Adrenal gland (tissue), 12 donors: ENCODE data around the gene EFEMP1. TPM values are rescaled to one million over a fixed set of nuclear protein-coding genes. Genes with fewer than 3 reads are reported as not detected.
"Not testable (repeated sequence)": the region's sequence is repeated elsewhere in the genome, so short reads cannot be mapped to it uniquely, and the experiment has no call there.

Source experiments
- DNase-seq, 7 donors: peaks; one replicate each; pipeline ENCODE4 v3.0.0-alpha.2; 2019 to 2020
- H3K27ac ChIP-seq, 5 donors: fragments of 200-600 bp; sonication (generic) in 4 of 5; 1 replicate in 3 of 5; 2 replicates in 2 of 5; pipeline versions ENCODE4 v1.5.1 to v1.8.0; 2016 to 2020; ENCODE audit warnings: mild to moderate bottlenecking in 1 of 5
- H3K27me3 ChIP-seq: fragments of 200-600 bp; 2 replicates; pipeline ENCODE4 v1.8.0; 2021
- H3K36me3 ChIP-seq, 2 donors: fragments of 200-600 bp; replicated peaks in 1 of 2; 1 replicate in 1 of 2; 2 replicates in 1 of 2; pipeline versions ENCODE4 v1.5.1 to v1.8.0; 2018 to 2022
- H3K4me1 ChIP-seq, 2 donors: fragments of 200-600 bp; replicated peaks in 1 of 2; 1 replicate in 1 of 2; 2 replicates in 1 of 2; pipeline versions ENCODE4 v1.5.1 to v1.8.0; 2018 to 2021
- H3K4me3 ChIP-seq, 4 donors: fragments of 200-600 bp; sonication (generic) in 3 of 4; one replicate each; pipeline ENCODE4 v1.5.1; 2016 to 2018
- H3K9me3 ChIP-seq, 3 donors: fragments of 200-600 bp; sonication (generic) in 1 of 3; replicated peaks in 1 of 3; 1 replicate in 2 of 3; 2 replicates in 1 of 3; pipeline versions ENCODE4 v1.5.1 to v1.8.0; 2016 to 2021
- POLR2A ChIP-seq, 2 donors: fragments of 450-650 bp; IDR thresholded peaks; one replicate each; pipeline ENCODE4 v1.6.1; 2017; ENCODE audit warnings: antibody characterized with exemption in 2 of 2, mild to moderate bottlenecking in 2 of 2, moderate library complexity in 1 of 2
- WGBS, 4 donors: extraction: QIAGEN DNeasy Blood & Tissue Kit in 2 of 4; methylation state at CpG; one replicate each; pipeline versions ENCODE4 v1.1.5 to v1.1.7; 2013 to 2017; 5-methylcytosine and 5-hydroxymethylcytosine counted together
- intact Hi-C, 2 donors: fragments of 100-400 bp; cut with DNase I; formaldehyde crosslinking; loops; one replicate each; pipeline versions ENCODE4 v1.14.1 to v1.15.0; 2022 to 2023
- polyA plus RNA-seq, 3 donors: library from polyadenylated mRNA; stranded (reverse); fragments of 200-250 nt in 2 of 3; fragments of 350-450 nt in 1 of 3; fragmentation: Illumina TruSeq in 1 of 3; extraction: RNeasy Lipid Tissue Mini Kit (QIAGEN cat#74804) in 1 of 3; gene quantifications; one replicate each; pipeline ENCODE4 v1.2.3, GENCODE V29; 2013 to 2014
- total RNA-seq, 9 donors: library from RNA; depleted of rRNA in 4 of 9; stranded (reverse); fragments of >200 nt in 4 of 9; fragments of 120-200 nt in 1 of 9; fragmentation: NEBNext Ultra II Directional in 1 of 9; extraction: Animal tissue kit (Norgen Biotek cat#: 25700) in 1 of 9; gene quantifications; one replicate each; pipeline versions ENCODE4 v1.1.0 to v1.2.4, GENCODE V29; 2013 to 2023
- TF ChIP-seq, protein P1 (sequence below), 6 experiments: fragments of 450-650 bp in 4 of 6; fragments of 200-600 bp in 2 of 6; sonication (generic) in 1 of 6; IDR thresholded peaks; 1 replicate in 5 of 6; 2 replicates in 1 of 6; pipeline versions ENCODE4 v1.5.1 to v1.8.0; 2016 to 2021; ENCODE audit warnings: antibody characterized with exemption in 6 of 6, mild to moderate bottlenecking in 2 of 6, moderate library complexity in 1 of 6
- donor health status: healthy with polysubstance abuse.
- donor health status: Bipolar disorder and iron deficiency.
- donor health status: DM: yes; HTN: yes; CAD: no.
- donor health status: DM: no; HTN: no; CAD: no.
- donor health status: DM: no; HTN: no; CAD: no.
- donor health status: DM: yes; HTN: yes; CAD: no.

Gene EFEMP1
- total and polyA plus RNA-seq, 12 donors = 3.9 to 430 (median 124) TPM

DNA sequence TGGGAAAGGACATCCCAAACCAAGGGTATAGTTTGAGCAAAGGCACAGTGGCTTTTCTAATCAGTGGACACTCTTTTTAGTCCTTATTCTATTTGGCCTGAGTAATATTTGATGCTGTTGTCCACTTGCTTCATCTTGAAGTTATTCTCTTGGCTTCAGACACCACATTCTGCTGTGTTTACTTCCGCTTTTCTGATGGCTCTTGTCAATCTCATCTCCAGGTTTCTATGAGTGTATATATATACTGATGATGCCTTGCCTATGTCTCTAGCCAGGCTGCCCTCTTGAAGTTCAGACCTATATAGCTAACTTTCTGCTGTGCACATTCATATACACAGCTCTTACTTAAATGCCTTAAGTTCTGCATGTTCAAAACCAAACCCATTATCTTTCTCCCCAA, 83.1 kb downstream of the EFEMP1 start:
- H3K4me1 ChIP-seq = peaks cover 0 to 5% of the 10 kb centered on the region in 2 donors
- no peaks in the 10 kb centered on the region for H3K27me3 ChIP-seq
- no peak overlapping the region for H3K4me3 ChIP-seq
- H3K27ac ChIP-seq = no peak overlapping the region
- H3K9me3 ChIP-seq = no peaks in the 10 kb centered on the region
- DNase-seq = no peak
- intact Hi-C loops = no loop called here
- no peaks in the 10 kb centered on the region for H3K36me3 ChIP-seq
- no peak for TF ChIP-seq POLR2A (IDR thresholded peaks at IDR 0.05)
- TF ChIP-seq, protein P1, sequence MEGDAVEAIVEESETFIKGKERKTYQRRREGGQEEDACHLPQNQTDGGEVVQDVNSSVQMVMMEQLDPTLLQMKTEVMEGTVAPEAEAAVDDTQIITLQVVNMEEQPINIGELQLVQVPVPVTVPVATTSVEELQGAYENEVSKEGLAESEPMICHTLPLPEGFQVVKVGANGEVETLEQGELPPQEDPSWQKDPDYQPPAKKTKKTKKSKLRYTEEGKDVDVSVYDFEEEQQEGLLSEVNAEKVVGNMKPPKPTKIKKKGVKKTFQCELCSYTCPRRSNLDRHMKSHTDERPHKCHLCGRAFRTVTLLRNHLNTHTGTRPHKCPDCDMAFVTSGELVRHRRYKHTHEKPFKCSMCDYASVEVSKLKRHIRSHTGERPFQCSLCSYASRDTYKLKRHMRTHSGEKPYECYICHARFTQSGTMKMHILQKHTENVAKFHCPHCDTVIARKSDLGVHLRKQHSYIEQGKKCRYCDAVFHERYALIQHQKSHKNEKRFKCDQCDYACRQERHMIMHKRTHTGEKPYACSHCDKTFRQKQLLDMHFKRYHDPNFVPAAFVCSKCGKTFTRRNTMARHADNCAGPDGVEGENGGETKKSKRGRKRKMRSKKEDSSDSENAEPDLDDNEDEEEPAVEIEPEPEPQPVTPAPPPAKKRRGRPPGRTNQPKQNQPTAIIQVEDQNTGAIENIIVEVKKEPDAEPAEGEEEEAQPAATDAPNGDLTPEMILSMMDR (IDR thresholded peaks at IDR 0.05) = no peak
- 83 to 91% (median 88%) methylated on average over 1 of the region's 1 CpG for WGBS, 4 donors

DNA sequence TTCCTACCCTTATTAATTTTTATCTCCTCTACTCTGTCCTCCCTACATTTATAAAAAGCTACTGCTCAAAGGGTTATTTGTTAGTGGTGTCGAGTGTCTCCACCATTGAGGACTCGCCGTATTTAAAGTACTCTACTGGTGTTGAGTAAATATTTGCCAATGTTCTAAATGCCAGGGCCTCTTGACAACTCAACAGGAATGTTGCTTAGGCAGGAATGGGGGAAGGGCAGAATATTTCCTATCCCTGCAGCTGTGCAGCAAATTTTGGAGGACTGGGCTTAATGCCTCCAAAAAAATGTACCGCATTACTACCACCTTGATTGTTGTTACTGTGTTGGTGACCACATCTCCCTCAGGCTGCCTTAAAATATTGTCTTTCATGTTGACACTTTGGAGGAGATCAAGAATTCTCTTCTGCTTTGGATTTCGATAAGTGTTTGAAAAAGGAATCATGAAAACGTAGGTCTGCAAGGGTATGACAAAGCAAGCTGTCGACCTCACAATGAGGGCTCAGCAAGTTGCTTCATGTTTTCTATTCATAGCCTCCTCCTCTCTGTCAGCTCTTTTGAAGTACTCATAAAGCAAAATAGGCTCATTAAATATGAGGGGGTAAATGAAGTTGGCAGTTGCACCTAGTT, 84.3 kb downstream of the EFEMP1 start:
- intact Hi-C loops = no loop called here
- TF ChIP-seq, protein P1 (IDR thresholded peaks at IDR 0.05) = no peak
- TF ChIP-seq POLR2A (IDR thresholded peaks at IDR 0.05) = no peak
- no peak for DNase-seq
- H3K36me3 ChIP-seq = no peaks in the 10 kb centered on the region
- H3K4me1 ChIP-seq = peaks cover 0 to 5% of the 10 kb centered on the region in 2 donors
- H3K27ac ChIP-seq = no peak overlapping the region
- WGBS, 4 donors = 50 to 61% (median 56%) methylated on average over 7 of the region's 7 CpGs
- H3K4me3 ChIP-seq = no peak overlapping the region
- H3K27me3 ChIP-seq = no peaks in the 10 kb centered on the region
- no peaks in the 10 kb centered on the region for H3K9me3 ChIP-seq

DNA sequence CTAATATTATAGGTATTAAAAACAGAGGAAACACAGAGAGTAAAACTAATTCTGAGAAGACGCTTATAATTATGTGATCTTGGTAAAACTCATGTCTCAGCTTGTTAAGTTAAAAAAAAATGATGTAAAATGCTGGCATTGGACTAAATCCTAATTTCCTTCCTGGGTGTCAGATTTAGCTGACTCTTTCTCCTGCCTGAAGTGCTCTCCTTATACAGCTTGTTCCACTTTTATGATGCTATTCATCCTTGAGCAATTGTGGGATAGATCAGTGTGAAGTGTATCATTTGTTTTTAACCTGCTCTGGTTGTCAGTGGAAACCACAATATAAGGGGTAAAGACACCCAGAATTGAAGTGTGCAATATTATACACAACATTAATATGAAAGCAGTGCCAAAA, 84.9 kb downstream of the EFEMP1 start:
- no peak overlapping the region for H3K27ac ChIP-seq
- intact Hi-C loops = no loop called here
- H3K27me3 ChIP-seq = no peaks in the 10 kb centered on the region
- peaks cover 0 to 5% of the 10 kb centered on the region in 2 donors for H3K4me1 ChIP-seq
- WGBS, 4 donors = 75 to 87% (median 78%) methylated on average over 1 of the region's 1 CpG
- H3K36me3 ChIP-seq = no peaks in the 10 kb centered on the region
- no peaks in the 10 kb centered on the region for H3K9me3 ChIP-seq
- DNase-seq = no peak
- H3K4me3 ChIP-seq = no peak overlapping the region
- TF ChIP-seq POLR2A (IDR thresholded peaks at IDR 0.05) = no peak
- TF ChIP-seq, protein P1 (IDR thresholded peaks at IDR 0.05) = no peak

DNA sequence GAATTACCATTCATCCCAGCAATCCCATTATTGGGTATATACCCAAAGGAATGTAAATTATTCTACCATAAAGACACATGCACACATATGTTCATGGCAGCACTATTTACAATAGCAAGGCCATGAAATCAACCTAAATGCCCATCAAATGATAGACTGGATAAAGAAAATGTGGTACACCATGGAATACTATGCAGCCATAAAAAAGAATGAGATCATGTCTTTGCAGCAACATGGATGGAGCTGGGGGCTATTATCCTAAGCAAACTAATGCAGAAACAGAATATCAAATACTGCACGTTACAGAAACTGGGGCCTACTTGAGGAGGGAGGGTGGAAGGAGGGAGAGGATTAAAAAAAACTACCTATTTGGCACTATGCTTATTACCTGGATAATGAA, 85.5 kb downstream of the EFEMP1 start:
- H3K27ac ChIP-seq, DNase-seq, H3K4me1 ChIP-seq, H3K36me3 ChIP-seq, H3K4me3 ChIP-seq, H3K27me3 ChIP-seq, H3K9me3 ChIP-seq, intact Hi-C loops: not testable (repeated sequence)
- 44 to 73% (median 63%) methylated on average over 1 of the region's 1 CpG for WGBS, 4 donors

DNA sequence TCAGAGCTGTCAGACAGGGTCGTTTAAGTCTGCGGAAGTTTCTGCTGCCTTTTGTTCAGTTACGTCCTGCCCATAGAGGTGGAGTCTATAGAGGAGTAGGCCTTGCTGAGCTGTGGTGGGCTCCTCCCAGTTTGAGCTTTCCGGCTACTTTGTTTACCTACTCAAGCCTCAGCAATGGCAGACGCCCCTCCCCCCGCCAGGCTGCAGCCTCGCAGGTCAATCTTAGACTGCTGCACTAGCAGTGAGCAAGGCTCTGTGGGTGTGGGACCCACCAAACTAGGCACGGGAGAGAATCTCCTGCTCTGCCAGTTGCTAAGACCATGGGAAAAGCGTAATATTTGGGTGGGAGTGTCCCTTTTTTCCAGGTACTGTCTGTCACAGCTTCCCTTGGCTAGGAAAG, 86.5 kb downstream of the EFEMP1 start:
- H3K27me3 ChIP-seq = no peaks in the 10 kb centered on the region
- H3K36me3 ChIP-seq = no peaks in the 10 kb centered on the region
- intact Hi-C loops = no loop called here
- DNase-seq = no peak
- no peak overlapping the region for H3K4me3 ChIP-seq
- H3K27ac ChIP-seq = no peak overlapping the region
- no peaks in the 10 kb centered on the region for H3K4me1 ChIP-seq
- no peaks in the 10 kb centered on the region for H3K9me3 ChIP-seq
- WGBS, 4 donors = 53 to 58% (median 56%) methylated on average over 8 to 9 of the region's 9 CpGs
- TF ChIP-seq, protein P1 (IDR thresholded peaks at IDR 0.05) = no peak
- no peak for TF ChIP-seq POLR2A (IDR thresholded peaks at IDR 0.05)

DNA sequence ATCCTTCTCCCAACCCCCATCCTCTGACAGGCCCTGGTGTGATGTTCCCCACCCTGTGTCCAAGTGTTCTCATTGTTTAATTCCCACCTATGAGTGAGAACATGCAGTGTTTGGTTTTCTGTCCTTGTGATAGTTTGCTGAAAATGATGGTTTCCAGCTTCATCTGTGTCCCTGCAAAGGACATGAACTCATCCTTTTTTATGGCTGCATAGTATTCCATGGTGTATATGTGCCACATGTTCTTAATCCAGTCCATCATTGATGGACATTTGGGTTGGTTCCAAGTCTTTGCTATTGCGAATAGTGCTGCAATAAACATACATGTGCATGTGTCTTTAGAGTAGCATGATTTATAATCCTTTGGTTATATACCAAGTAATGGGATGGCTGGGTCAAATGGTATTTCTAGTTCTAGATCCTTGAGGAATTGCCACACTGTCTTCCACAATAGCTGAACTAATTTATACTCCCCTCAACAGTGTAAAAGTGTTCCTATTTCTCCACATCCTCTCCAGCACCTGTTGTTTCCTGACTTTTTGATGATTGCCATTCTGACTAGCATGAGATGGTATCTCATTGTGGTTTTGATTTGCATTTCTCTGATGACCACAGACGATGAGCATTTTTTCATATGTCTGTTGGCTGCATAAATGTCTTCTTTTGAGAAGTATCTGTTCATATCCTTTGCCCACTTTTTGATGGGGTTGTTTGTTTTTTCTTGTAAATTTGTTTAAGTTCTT, 91.7 kb downstream of the EFEMP1 start:
- DNase-seq, H3K27ac ChIP-seq, H3K27me3 ChIP-seq, H3K9me3 ChIP-seq, H3K4me3 ChIP-seq, H3K36me3 ChIP-seq, intact Hi-C loops, H3K4me1 ChIP-seq: not testable (repeated sequence)
- WGBS, 4 donors = 40 to 73% (median 63%) methylated on average over 2 of the region's 2 CpGs
